HCT116 (cell line): ENCODE data around the gene SLC7A11. TPM values are rescaled to one million over a fixed set of nuclear protein-coding genes. Genes with fewer than 3 reads are reported as not detected.

Experiments used
- ATAC-seq: fragments of 200-7000 bp; cut with Tn5 transposase; 2 replicates; pipeline ENCODE4 v1.9.1; 2020; ENCODE audit warnings: mild to moderate bottlenecking, moderate library complexity
- BruUV-seq: library from RNA; stranded (reverse); fragments of 400-500 nt; replicated peaks from 2 replicates; lab custom pipeline; 2021; lab: Mats Ljungman, UMichigan
- CTCF ChIA-PET: fragments of 300-600 bp; sonication (Branson Sonifier 250); formaldehyde crosslinking; loops from one replicate; lab custom pipeline; 2021; ENCODE audit warnings: antibody characterized with exemption; lab: Charles Lee
- POLR2A ChIA-PET: fragments of 300-600, 350-600 bp; sonication (Branson Sonifier 250); formaldehyde crosslinking; loops from one replicate; lab custom pipeline; 2021; ENCODE audit warnings: antibody characterized with exemption; lab: Charles Lee
- RAD21 ChIA-PET, 2 experiments: fragments of 300-600 bp; sonication (Branson Sonifier 250); formaldehyde crosslinking; loops; one replicate each; lab custom pipeline; 2023; ENCODE audit warnings: low total read pairs in 2 of 2; ENCODE audit not compliant: uncharacterized antibody in 2 of 2, unreplicated experiment in 2 of 2, low non-redundant PET in 1 of 2; lab: Charles Lee
- DNase-seq: peaks from one replicate; pipeline ENCODE4 v3.0.0-alpha.2; 2010; ENCODE audit warnings: low read depth, low spot score
- H2AFZ ChIP-seq: fragments of 200-600 bp; shearing (Covaris generic), sonication (generic); 2 replicates; pipeline ENCODE4 v1.6.1; 2017; ENCODE audit warnings: low read depth, mixed run types, mixed read lengths, antibody characterized with exemption, low read length; ENCODE audit not compliant: poor library complexity, severe bottlenecking
- H3K27ac ChIP-seq: 2 replicates; pipeline ENCODE4 v1.5.1; 2012; ENCODE audit warnings: low read depth, low read length
- H3K27me3 ChIP-seq: fragments of 200-600 bp; sonication (generic); 2 replicates; pipeline ENCODE4 v1.6.1; 2016; ENCODE audit warnings: mixed run types, low read length, mixed read lengths; ENCODE audit not compliant: insufficient read depth
- H3K36me3 ChIP-seq, 2 experiments: fragments of 200-500 bp in 1 of 2; fragments of 200-600 bp in 1 of 2; sonication (Bioruptor generic) in 1 of 2; sonication (generic) in 1 of 2; 2 replicates each; pipeline versions ENCODE4 v1.5.1 to v1.6.1; 2014 to 2016; ENCODE audit warnings: low read length in 2 of 2, inconsistent platforms in 1 of 2, mixed read lengths in 1 of 2, mixed run types in 1 of 2; ENCODE audit not compliant: insufficient read depth in 2 of 2, control insufficient read depth in 1 of 2
- H3K4me1 ChIP-seq, 2 experiments: fragments of 200-600 bp in 1 of 2; sonication (generic) in 1 of 2; 2 replicates each; pipeline versions ENCODE4 v1.5.1 to v1.6.1; 2012 to 2017; ENCODE audit warnings: low read length in 2 of 2, inconsistent platforms in 1 of 2, mild to moderate bottlenecking in 1 of 2, mixed read lengths in 1 of 2, mixed run types in 1 of 2, moderate library complexity in 1 of 2; ENCODE audit not compliant: insufficient read depth in 2 of 2, control insufficient read depth in 1 of 2
- H3K4me2 ChIP-seq: fragments of 200-600 bp; sonication (generic); 2 replicates; pipeline ENCODE4 v1.6.1; 2017; ENCODE audit warnings: mixed run types, low read length, mixed read lengths
- H3K4me3 ChIP-seq, 2 experiments: fragments of 200-600 bp in 1 of 2; sonication (generic) in 1 of 2; replicated peaks in 1 of 2; 2 replicates each; pipeline ENCODE4 v1.5.1; 2011 to 2016; ENCODE audit warnings: low read length in 2 of 2, control low read depth in 1 of 2, low read depth in 1 of 2, mild to moderate bottlenecking in 1 of 2, mixed read lengths in 1 of 2, mixed run types in 1 of 2
- H3K79me2 ChIP-seq: fragments of 200-600 bp; sonication (generic); 2 replicates; pipeline ENCODE4 v1.6.1; 2017; ENCODE audit warnings: mild to moderate bottlenecking, mixed run types, low read length, moderate library complexity, mixed read lengths; ENCODE audit not compliant: insufficient read depth
- H3K9ac ChIP-seq: fragments of 200-600 bp; sonication (generic); 2 replicates; pipeline ENCODE4 v1.6.1; 2016; ENCODE audit warnings: low read length, mixed read lengths
- H3K9me2 ChIP-seq: fragments of 200-600 bp; sonication (generic), shearing (Covaris generic); 2 replicates; pipeline ENCODE4 v1.6.1; 2017; ENCODE audit warnings: mixed run types, mild to moderate bottlenecking, moderate library complexity; ENCODE audit not compliant: insufficient read depth
- H3K9me3 ChIP-seq, 2 experiments: fragments of 200-500 bp in 1 of 2; fragments of 200-600 bp in 1 of 2; sonication (Bioruptor generic) in 1 of 2; sonication (generic) in 1 of 2; 2 replicates each; pipeline ENCODE4 v1.6.1; 2014 to 2017; ENCODE audit warnings: low read length in 2 of 2, mixed read lengths in 2 of 2, inconsistent platforms in 1 of 2, low read depth in 1 of 2, mild to moderate bottlenecking in 1 of 2, mixed run types in 1 of 2, moderate library complexity in 1 of 2; ENCODE audit not compliant: control insufficient read depth in 1 of 2, insufficient read depth in 1 of 2
- H4K20me1 ChIP-seq: fragments of 200-600 bp; sonication (generic), shearing (Covaris generic); 2 replicates; pipeline ENCODE4 v1.6.1; 2017; ENCODE audit warnings: mixed run types, mild to moderate bottlenecking, moderate library complexity; ENCODE audit not compliant: insufficient read depth
- CBX3 ChIP-seq: IDR thresholded peaks from 2 replicates; pipeline ENCODE4 v1.6.1; 2012; ENCODE audit warnings: low read depth
- CEBPB ChIP-seq: IDR thresholded peaks from 2 replicates; pipeline ENCODE4 v1.6.1; 2012; ENCODE audit warnings: low read depth
- EZH2phosphoT487 ChIP-seq: fragments of 200-600 bp; IDR thresholded peaks from 2 replicates; pipeline ENCODE4 v1.6.1; 2018; ENCODE audit warnings: antibody characterized with exemption, borderline replicate concordance
- FOSL1 ChIP-seq: IDR thresholded peaks from 2 replicates; pipeline ENCODE4 v1.6.1; 2012; ENCODE audit warnings: low read depth
- JUND ChIP-seq: IDR thresholded peaks from 2 replicates; pipeline ENCODE4 v1.6.1; 2012
- POLR2A ChIP-seq: IDR thresholded peaks from 2 replicates; pipeline ENCODE4 v1.7.0; 2011; ENCODE audit warnings: borderline replicate concordance; ENCODE audit not compliant: insufficient read depth, insufficient read length; ENCODE audit errors: extremely low read depth
- REST ChIP-seq: IDR thresholded peaks from 2 replicates; pipeline ENCODE4 v1.6.1; 2012; ENCODE audit warnings: low read depth
- SIN3A ChIP-seq: IDR thresholded peaks from 2 replicates; pipeline ENCODE4 v1.6.1; 2012; ENCODE audit warnings: low read depth
- SP1 ChIP-seq: IDR thresholded peaks from 2 replicates; pipeline ENCODE4 v1.6.1; 2012; ENCODE audit warnings: low read depth
- TCF7L2 ChIP-seq: IDR thresholded peaks from 2 replicates; pipeline ENCODE4 v1.7.0; 2011; ENCODE audit warnings: borderline replicate concordance, inconsistent platforms; ENCODE audit not compliant: insufficient read depth, insufficient read length; ENCODE audit errors: extremely low read depth
- ZBTB33 ChIP-seq: IDR thresholded peaks from 2 replicates; pipeline ENCODE4 v1.6.1; 2011; ENCODE audit warnings: mild to moderate bottlenecking, low read length, moderate library complexity; ENCODE audit not compliant: insufficient replicate concordance; ENCODE audit errors: extremely low read depth
- ZFX ChIP-seq: fragments of 450-650 bp; IDR thresholded peaks from 2 replicates; pipeline ENCODE4 v1.6.1; 2017
- ZNF274 ChIP-seq: fragments of 200-500 bp; sonication (Bioruptor generic); IDR thresholded peaks from 2 replicates; pipeline ENCODE4 v1.6.1; 2014; ENCODE audit warnings: mild to moderate bottlenecking, low read depth, low read length, inconsistent platforms
- intact Hi-C: fragments of 100-400 bp; cut with micrococcal nuclease; formaldehyde crosslinking; loops from 2 replicates; pipeline ENCODE4 v1.10.0; 2022
- total RNA-seq: library from RNA; stranded (reverse); gene quantifications from one replicate; pipeline ENCODE4 v1.2.1, GENCODE V29; 2021; ENCODE audit not compliant: unreplicated experiment

The SLC7A11 gene
- total RNA-seq, 1 experiment from 2014 or later = 45.8 TPM

DNA sequence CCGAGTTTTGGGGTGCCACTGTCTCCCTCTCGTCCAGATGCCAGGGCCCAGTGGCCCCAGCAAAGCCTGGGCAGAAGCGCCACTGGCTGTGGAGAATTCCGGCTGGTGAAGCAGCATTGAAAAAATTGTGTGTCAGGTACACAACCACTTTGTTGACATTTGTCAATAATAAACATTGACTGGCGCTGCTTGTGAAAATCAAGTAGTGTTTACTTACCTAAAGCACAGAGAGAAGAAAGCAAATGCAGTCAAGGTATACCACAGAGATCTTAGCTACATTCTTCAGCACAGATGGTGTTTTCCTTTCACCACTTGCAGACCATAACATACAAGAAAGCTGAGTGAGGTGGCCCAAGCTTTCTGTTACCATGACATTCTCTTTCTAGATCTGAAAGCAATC lies 14.5 kb upstream of the SLC7A11 start:
- no peak overlapping the region for H3K27ac ChIP-seq
- H3K36me3 ChIP-seq = no peaks in the 10 kb centered on the region
- ATAC-seq (no peak), DNase-seq (no peak)
- intact Hi-C loops = no loop called here
- no peaks in the 10 kb centered on the region for H3K9me2 ChIP-seq
- no peak overlapping the region for H3K9ac ChIP-seq
- ChIA-PET POLR2A (no interaction called here), CTCF (no interaction called here), RAD21 (no interaction called here)
- H3K4me3 ChIP-seq = no peak overlapping the region
- no peaks in the 10 kb centered on the region for H3K27me3 ChIP-seq
- no peaks in the 10 kb centered on the region for H3K79me2 ChIP-seq
- no peak overlapping the region for H3K4me2 ChIP-seq
- H3K4me1 ChIP-seq = peaks cover 0 to 13% of the 10 kb centered on the region in 2 experiments; a peak in 2 of 4 replicates
- H3K9me3 ChIP-seq = no peaks in the 10 kb centered on the region
- H4K20me1 ChIP-seq = no peaks in the 10 kb centered on the region
- BruUV-seq = no TSS peak
- TF ChIP-seq FOSL1 (no peak), ZFX (no peak), JUND (no peak), ZNF274 (no peak), SP1 (no peak), TCF7L2 (no peak), REST (no peak), EZH2phosphoT487 (no peak), POLR2A (no peak), SIN3A (no peak), CBX3 (no peak), ZBTB33 (no peak), CEBPB (no peak)
- no peak overlapping the region for H2AFZ ChIP-seq
